ENCODE measurements around the gene RNLS.
"Not testable (repeated sequence)": the region's sequence is repeated elsewhere in the genome, so short reads cannot be mapped to it uniquely, and the experiment has no call there.

Gene RNLS

GRCh38 chr10:88280518-88280917 lies 302.6 kb downstream of the RNLS start:
- no peaks in the 10 kb centered on the region for H3K27me3 ChIP-seq (ENCODE audit: low read depth, low read length)

GRCh38 chr10:88278912-88279311 lies 304.2 kb downstream of the RNLS start:
- no peaks in the 10 kb centered on the region for H3K9me3 ChIP-seq (ENCODE audit: insufficient read depth, low read length)
- no peaks in the 10 kb centered on the region for H3K27me3 ChIP-seq (ENCODE audit: low read depth, low read length)
- H3K9ac ChIP-seq (ENCODE audit: low read length) = no peak overlapping the region
- H2AFZ ChIP-seq (ENCODE audit: low read depth, low read length) = no peak overlapping the region
- no peaks in the 10 kb centered on the region for H3K36me3 ChIP-seq (replicated peaks; ENCODE audit: low read depth, low read length)
- no peak overlapping the region for H3K27ac ChIP-seq (ENCODE audit: low read length)
- H3K4me3 ChIP-seq (ENCODE audit: low read length) = no peak overlapping the region
- H3K4me2 ChIP-seq (ENCODE audit: low read length) = no peak overlapping the region
- no peaks in the 10 kb centered on the region for H3K79me2 ChIP-seq (ENCODE audit: low read length)
- H3K4me1 ChIP-seq (ENCODE audit: low read length) = peaks cover 19% of the 10 kb centered on the region
- no peak for TF ChIP-seq CTCF (IDR thresholded peaks at IDR 0.05; ENCODE audit: low read depth, low read length)
- no peak for TF ChIP-seq EZH2phosphoT487 (IDR thresholded peaks at IDR 0.05; ENCODE audit: low read depth)
- H4K20me1 ChIP-seq (ENCODE audit: insufficient read depth, low read length) = no peaks in the 10 kb centered on the region

More at GRCh38 chr10:88280518-88280917, 302.6 kb downstream of the RNLS start:
- H3K79me2 ChIP-seq (ENCODE audit: low read length) = no peaks in the 10 kb centered on the region
- no peaks in the 10 kb centered on the region for H3K36me3 ChIP-seq (replicated peaks; ENCODE audit: low read depth, low read length)
- no peaks in the 10 kb centered on the region for H3K9me3 ChIP-seq (ENCODE audit: insufficient read depth, low read length)
- H3K4me1 ChIP-seq (ENCODE audit: low read length) = peaks cover 13% of the 10 kb centered on the region
- no peak overlapping the region for H3K9ac ChIP-seq (ENCODE audit: low read length)
- H3K4me3 ChIP-seq (ENCODE audit: low read length) = no peak overlapping the region
- no peaks in the 10 kb centered on the region for H4K20me1 ChIP-seq (ENCODE audit: insufficient read depth, low read length)
- no peak overlapping the region for H3K4me2 ChIP-seq (ENCODE audit: low read length)
- no peak overlapping the region for H2AFZ ChIP-seq (ENCODE audit: low read depth, low read length)
- TF ChIP-seq CTCF (IDR thresholded peaks at IDR 0.05; ENCODE audit: low read depth, low read length) (no peak), EZH2phosphoT487 (IDR thresholded peaks at IDR 0.05; ENCODE audit: low read depth) (no peak)
- no peak overlapping the region for H3K27ac ChIP-seq (ENCODE audit: low read length)

- H3K36me3 ChIP-seq (replicated peaks; ENCODE audit: low read depth, low read length); H4K20me1 ChIP-seq (ENCODE audit: insufficient read depth, low read length); H3K27me3 ChIP-seq (ENCODE audit: low read depth, low read length); H3K9me3 ChIP-seq (ENCODE audit: insufficient read depth, low read length); H3K79me2 ChIP-seq (ENCODE audit: low read length); H3K4me2 ChIP-seq (ENCODE audit: low read length); H3K27ac ChIP-seq (ENCODE audit: low read length); H3K9ac ChIP-seq (ENCODE audit: low read length); H2AFZ ChIP-seq (ENCODE audit: low read depth, low read length); H3K4me3 ChIP-seq (ENCODE audit: low read length): not testable (repeated sequence)
- peaks cover 30% of the 10 kb centered on the region for H3K4me1 ChIP-seq (ENCODE audit: low read length)
Observed at GRCh38 chr10:88276945-88277344, 306.2 kb downstream of the RNLS start.

- H4K20me1 ChIP-seq (ENCODE audit: insufficient read depth, low read length) = no peaks in the 10 kb centered on the region
Observed at GRCh38 chr10:88274286-88274685, 308.8 kb downstream of the RNLS start.

More at GRCh38 chr10:88274286-88274685, 308.8 kb downstream of the RNLS start:
- peak overlapping the region; percentile 52; the same call in 1 of the 2 replicates for H3K4me2 ChIP-seq (ENCODE audit: low read length)
- no peaks in the 10 kb centered on the region for H3K36me3 ChIP-seq (replicated peaks; ENCODE audit: low read depth, low read length)
- no peaks in the 10 kb centered on the region for H3K9me3 ChIP-seq (ENCODE audit: insufficient read depth, low read length)
- no peak overlapping the region for H2AFZ ChIP-seq (ENCODE audit: low read depth, low read length)
- peaks cover 46% of the 10 kb centered on the region for H3K4me1 ChIP-seq (ENCODE audit: low read length)
- H3K9ac ChIP-seq (ENCODE audit: low read length) = no peak overlapping the region
- no peak overlapping the region for H3K4me3 ChIP-seq (ENCODE audit: low read length)
- H3K27ac ChIP-seq (ENCODE audit: low read length) = no peak overlapping the region
- TF ChIP-seq EZH2phosphoT487 (IDR thresholded peaks at IDR 0.05; ENCODE audit: low read depth) (no peak), CTCF (IDR thresholded peaks at IDR 0.05; ENCODE audit: low read depth, low read length) (no peak)
- H3K79me2 ChIP-seq (ENCODE audit: low read length) = no peaks in the 10 kb centered on the region
- no peaks in the 10 kb centered on the region for H3K27me3 ChIP-seq (ENCODE audit: low read depth, low read length)
